H1 (cell line): ENCODE data around the gene LGALS1. TPM values are rescaled to one million over a fixed set of nuclear protein-coding genes. Genes with fewer than 3 reads are reported as not detected.

Experiments used
- CTCF ChIA-PET: fragments of 300-600 bp; sonication (Branson Sonifier 250); formaldehyde crosslinking; loops from one replicate; lab custom pipeline; 2021; ENCODE audit not compliant: partially characterized antibody; lab: Charles Lee
- POLR2A ChIA-PET: fragments of 300-600 bp; sonication (Branson Sonifier 250); formaldehyde crosslinking; loops from one replicate; lab custom pipeline; 2021; ENCODE audit warnings: inconsistent platforms; ENCODE audit not compliant: partially characterized antibody; lab: Charles Lee
- DNase-seq, 2 experiments: peaks; one replicate each; pipeline versions ENCODE4 v3.0.0 to v3.0.0-alpha.2; 2010 to 2022; ENCODE audit warnings: low spot score in 2 of 2, low read depth in 1 of 2, mixed read lengths in 1 of 2
- FAIRE-seq: peaks from 2 replicates; lab custom pipeline; 2011; peaks lifted over from hg19 to GRCh38; lab: Jason Lieb, UNC
- H2AFZ ChIP-seq: 2 replicates; pipeline ENCODE4 v1.8.1; 2012; ENCODE audit warnings: low read length, inconsistent platforms
- H2AK5ac ChIP-seq: 2 replicates; pipeline ENCODE4 v1.6.1; 2013; ENCODE audit warnings: low read depth, low read length
- H2BK120ac ChIP-seq: replicated peaks from 2 replicates; pipeline ENCODE3; 2013; ENCODE audit warnings: low read depth, low read length, inconsistent platforms
- H2BK12ac ChIP-seq: 2 replicates; pipeline ENCODE4 v1.6.1; 2013; ENCODE audit warnings: low read depth, low read length
- H2BK15ac ChIP-seq: 2 replicates; pipeline ENCODE4 v1.6.1; 2013; ENCODE audit warnings: low read length
- H2BK20ac ChIP-seq: 2 replicates; pipeline ENCODE4 v1.6.1; 2013; ENCODE audit warnings: low read length
- H2BK5ac ChIP-seq: 2 replicates; pipeline ENCODE4 v1.6.1; 2013; ENCODE audit warnings: low read depth, low read length
- H3K14ac ChIP-seq: 2 replicates; pipeline ENCODE4 v1.6.1; 2013; ENCODE audit warnings: inconsistent platforms; ENCODE audit not compliant: insufficient read length
- H3K18ac ChIP-seq: 2 replicates; pipeline ENCODE4 v1.6.1; 2013; ENCODE audit warnings: low read length; ENCODE audit errors: extremely low read depth
- H3K23ac ChIP-seq: 2 replicates; pipeline ENCODE4 v1.6.1; 2013; ENCODE audit warnings: inconsistent platforms; ENCODE audit not compliant: insufficient read length
- H3K23me2 ChIP-seq: 2 replicates; pipeline ENCODE4 v1.6.1; 2013; ENCODE audit warnings: low read depth, low read length
- H3K27ac ChIP-seq: 2 replicates; pipeline ENCODE4 v1.6.1; 2011; ENCODE audit warnings: low read depth, low read length, inconsistent platforms
- H3K27me3 ChIP-seq, 4 experiments: replicated peaks in 1 of 4; 1 replicate in 1 of 4; 2 replicates in 3 of 4; pipeline versions ENCODE4 v1.6.1 to v1.8.1; 2011 to 2013; ENCODE audit warnings: low read length in 3 of 4, mild to moderate bottlenecking in 3 of 4, inconsistent platforms in 2 of 4, mixed read lengths in 2 of 4, moderate library complexity in 1 of 4; ENCODE audit not compliant: control insufficient read depth in 3 of 4, insufficient read depth in 3 of 4; ENCODE audit errors: extremely low read depth in 1 of 4
- H3K36me3 ChIP-seq, 4 experiments: 2 replicates each; pipeline versions ENCODE4 v1.6.1 to v1.8.1; 2011 to 2013; ENCODE audit warnings: mild to moderate bottlenecking in 4 of 4, low read length in 3 of 4, moderate library complexity in 2 of 4, control low read depth in 1 of 4, inconsistent platforms in 1 of 4; ENCODE audit not compliant: insufficient read depth in 4 of 4, control insufficient read depth in 2 of 4
- H3K4ac ChIP-seq: replicated peaks from 2 replicates; pipeline ENCODE3; 2013; ENCODE audit warnings: low read length, low read depth, mixed read lengths, inconsistent platforms; ENCODE audit not compliant: insufficient read length
- H3K4me1 ChIP-seq, 4 experiments: replicated peaks in 1 of 4; 1 replicate in 1 of 4; 2 replicates in 3 of 4; pipeline versions ENCODE4 v1.6.1 to v1.8.1; 2011 to 2013; ENCODE audit warnings: low read length in 3 of 4, inconsistent platforms in 2 of 4, mixed read lengths in 1 of 4; ENCODE audit not compliant: insufficient read depth in 4 of 4, control insufficient read depth in 3 of 4
- H3K4me2 ChIP-seq, 2 experiments: 2 replicates each; pipeline versions ENCODE4 v1.6.1 to v1.8.1; 2011 to 2013; ENCODE audit warnings: low read depth in 2 of 2, low read length in 2 of 2, control low read depth in 1 of 2, inconsistent platforms in 1 of 2, mild to moderate bottlenecking in 1 of 2; ENCODE audit not compliant: insufficient read depth in 1 of 2
- H3K4me3 ChIP-seq, 4 experiments: fragments of 200-600, 300-600 bp in 1 of 4; sonication (generic), shearing (Covaris generic), sonication (Bioruptor Twin) in 1 of 4; 2 replicates each; pipeline versions ENCODE4 v1.5.1 to v1.8.1; 2011 to 2016; ENCODE audit warnings: low read length in 4 of 4, low read depth in 3 of 4, control low read depth in 2 of 4, inconsistent platforms in 2 of 4, mild to moderate bottlenecking in 2 of 4, mixed read lengths in 1 of 4, moderate library complexity in 1 of 4; ENCODE audit not compliant: insufficient read depth in 2 of 4; ENCODE audit errors: extremely low read depth in 1 of 4
- H3K56ac ChIP-seq: replicated peaks from 2 replicates; pipeline ENCODE3; 2013; ENCODE audit warnings: low read depth, mild to moderate bottlenecking, mixed read lengths, low read length, inconsistent platforms; ENCODE audit not compliant: insufficient read length
- H3K79me1 ChIP-seq: 2 replicates; pipeline ENCODE4 v1.6.1; 2013; ENCODE audit warnings: low read depth, low read length, control low read depth
- H3K79me2 ChIP-seq, 2 experiments: 2 replicates each; pipeline versions ENCODE4 v1.6.1 to v1.8.1; 2012 to 2013; ENCODE audit warnings: low read length in 2 of 2, mild to moderate bottlenecking in 2 of 2, inconsistent platforms in 1 of 2; ENCODE audit not compliant: insufficient read depth in 2 of 2, control insufficient read depth in 1 of 2
- H3K9ac ChIP-seq, 4 experiments: replicated peaks in 1 of 4; 1 replicate in 1 of 4; 2 replicates in 3 of 4; pipeline versions ENCODE4 v1.6.1 to v1.8.1; 2011 to 2013; ENCODE audit warnings: low read depth in 3 of 4, low read length in 3 of 4, control low read depth in 2 of 4, mild to moderate bottlenecking in 2 of 4, moderate library complexity in 2 of 4, inconsistent platforms in 1 of 4; ENCODE audit errors: extremely low read depth in 1 of 4
- H3K9me3 ChIP-seq, 2 experiments: 2 replicates each; pipeline versions ENCODE4 v1.6.1 to v1.8.1; 2012 to 2013; ENCODE audit warnings: mild to moderate bottlenecking in 2 of 2, moderate library complexity in 2 of 2, control low read depth in 1 of 2, inconsistent platforms in 1 of 2, low read depth in 1 of 2, low read length in 1 of 2, mixed read lengths in 1 of 2; ENCODE audit not compliant: insufficient read depth in 2 of 2
- H4K20me1 ChIP-seq, 2 experiments: replicated peaks in 1 of 2; 2 replicates each; pipeline versions ENCODE3 to v1.8.1; 2011 to 2013; ENCODE audit warnings: inconsistent platforms in 2 of 2, low read length in 2 of 2, mild to moderate bottlenecking in 1 of 2; ENCODE audit not compliant: insufficient read depth in 2 of 2, control insufficient read depth in 1 of 2
- H4K5ac ChIP-seq: 2 replicates; pipeline ENCODE4 v1.6.1; 2013; ENCODE audit warnings: low read length, low read depth, mixed read lengths, inconsistent platforms; ENCODE audit not compliant: insufficient read length
- H4K8ac ChIP-seq: 2 replicates; pipeline ENCODE4 v1.8.0; 2013; ENCODE audit warnings: mild to moderate bottlenecking, moderate library complexity, low read length, inconsistent platforms; ENCODE audit not compliant: insufficient read depth; ENCODE audit errors: extremely low read depth
- H4K91ac ChIP-seq: replicated peaks from 2 replicates; pipeline ENCODE3; 2013; ENCODE audit warnings: low read length, mixed read lengths, inconsistent platforms; ENCODE audit not compliant: insufficient read length
- CBX5 ChIP-seq: fragments of 300-800, 300-1000 bp; sonication (generic); IDR thresholded peaks from 2 replicates; pipeline ENCODE4 v1.7.1; 2016; ENCODE audit warnings: antibody characterized with exemption, low read length, low read depth
- KDM1A ChIP-seq: fragments of 200-600, 300-600 bp; sonication (generic); IDR thresholded peaks from 2 replicates; pipeline ENCODE4 v1.7.1; 2016; ENCODE audit warnings: mild to moderate bottlenecking, low read length, borderline replicate concordance
- POU5F1 ChIP-seq: IDR thresholded peaks from 2 replicates; pipeline ENCODE4 v1.6.1; 2011; ENCODE audit warnings: low read depth, mild to moderate bottlenecking, low read length, moderate library complexity
- SUZ12 ChIP-seq: fragments of 200-600 bp; sonication (generic); IDR thresholded peaks from 2 replicates; pipeline ENCODE4 v1.6.1; 2012; ENCODE audit warnings: mild to moderate bottlenecking, inconsistent platforms, low read length, moderate library complexity, mixed read lengths
- YY1 ChIP-seq: IDR thresholded peaks from 2 replicates; pipeline ENCODE4 v1.6.1; 2011; ENCODE audit warnings: low read depth, mild to moderate bottlenecking, low read length
- WGBS, 2 experiments: shearing (Covaris generic) in 1 of 2; methylation state at CpG; one replicate each; pipeline versions ENCODE4 v1.1.6 to v1.1.7; 2013 to 2015; ENCODE audit warnings: low lambda C conversion rate in 2 of 2, mixed read lengths in 2 of 2, inconsistent platforms in 1 of 2, low coverage in 1 of 2, missing lambda C conversion rate in 1 of 2; ENCODE audit not compliant: insufficient replicate concordance in 2 of 2, insufficient coverage in 1 of 2, insufficient read length in 1 of 2; ENCODE audit errors: extremely low coverage in 1 of 2, missing lambda C conversion rate in 1 of 2; 5-methylcytosine and 5-hydroxymethylcytosine counted together
- polyA plus RNA-seq, 7 experiments: library from polyadenylated mRNA; depleted of rRNA in 3 of 7; stranded (reverse) in 5 of 7; unstranded in 2 of 7; fragments of >200 nt in 5 of 7; fragments of 200-250 nt in 2 of 7; gene quantifications; 1 replicate in 5 of 7; 2 replicates in 1 of 7; 4 replicates in 1 of 7; pipeline versions ENCODE4 v1.2.1 to v1.2.3, GENCODE V29; 2011 to 2013; ENCODE audit warnings: missing spikeins in 2 of 7, mixed read lengths in 2 of 7
- total RNA-seq: library from RNA; stranded (reverse); fragmentation: NEBNext Ultra II Directional; extraction: Animal tissue kit (Norgen Biotek cat#: 25700); gene quantifications from 2 replicates; pipeline ENCODE4 v1.2.1, GENCODE V29; 2021
- TF ChIP-seq, protein P1 (sequence below): IDR thresholded peaks from 2 replicates; pipeline ENCODE4 v1.6.1; 2011; ENCODE audit warnings: low read length, improper control_type of control experiment
- TF ChIP-seq, protein P2 (sequence below): IDR thresholded peaks from 2 replicates; pipeline ENCODE4 v1.6.1; 2012; ENCODE audit warnings: low read length, inconsistent platforms

Gene LGALS1
- total and polyA plus RNA-seq, 2 of the 8 experiments (the other 6 are each of a cell fraction or from before 2014, with no cell fraction given): 12.0 to 92.4 TPM

DNA sequence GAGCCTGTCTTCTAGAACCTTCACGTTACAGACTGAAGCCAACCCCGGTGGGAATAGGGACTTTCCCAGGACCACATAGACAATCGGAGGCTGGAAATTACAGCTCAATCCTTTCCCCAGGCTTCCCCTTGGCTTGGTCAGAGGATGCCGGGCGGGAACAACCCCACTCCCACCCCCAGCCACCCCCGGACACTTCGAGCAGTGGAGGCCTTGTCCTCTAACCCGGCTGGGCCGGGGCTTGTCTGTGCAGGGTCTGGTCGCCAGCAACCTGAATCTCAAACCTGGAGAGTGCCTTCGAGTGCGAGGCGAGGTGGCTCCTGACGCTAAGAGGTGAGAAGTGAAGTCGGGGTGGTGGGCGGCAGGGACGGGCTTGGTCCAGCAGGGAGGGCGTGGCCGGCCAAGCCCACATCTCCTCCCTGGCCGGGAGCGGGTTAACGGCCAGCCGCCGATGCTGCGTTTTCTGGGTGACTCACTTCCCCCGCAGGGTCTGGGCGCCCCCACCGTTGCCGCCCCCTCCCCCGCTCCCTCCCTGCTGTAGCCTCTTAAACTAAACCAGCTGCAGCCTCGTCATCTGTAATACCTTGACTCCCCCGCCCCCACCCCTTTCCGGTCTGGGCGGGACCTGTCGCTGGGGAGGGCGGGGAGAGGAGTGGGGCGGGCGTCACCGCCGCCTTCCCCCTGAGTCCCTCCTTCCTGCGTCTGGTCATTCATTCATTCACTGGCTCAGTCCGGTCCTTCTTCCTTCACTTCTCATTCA, 1.5 kb downstream of the LGALS1 start:
- DNase-seq: peak; percentile 78 to 87
- no peak overlapping the region for H3K56ac ChIP-seq
- FAIRE-seq: no peak
- no peaks in the 10 kb centered on the region for H3K79me1 ChIP-seq
- peak overlapping the region; percentile 28 to 63 (median 36) for H3K4me3 ChIP-seq
- H4K8ac ChIP-seq: no peak overlapping the region
- peaks cover 0 to 2% of the 10 kb centered on the region in 2 experiments for H4K20me1 ChIP-seq
- H2BK15ac ChIP-seq: peak overlapping the region; percentile 61; the same call in 1 of the 2 replicates
- H3K27me3 ChIP-seq: peaks cover 0 to 2% (median 0%) of the 10 kb centered on the region in 4 experiments; a peak in 1 of 7 replicates
- 0 out of 2 replicates have a peak overlapping the region, but pooled peaks have one; percentile 63 for H2AFZ ChIP-seq
- no peaks in the 10 kb centered on the region for H3K79me2 ChIP-seq
- peak overlapping the region; percentile 81; the same call in 1 of the 2 replicates for H2BK5ac ChIP-seq
- H3K23me2 ChIP-seq: peaks cover 2% of the 10 kb centered on the region; the same call in 1 of the 2 replicates
- peak overlapping the region; percentile 56; the same call in 1 of the 2 replicates for H3K18ac ChIP-seq
- H3K23ac ChIP-seq: no peak overlapping the region
- H2BK120ac ChIP-seq: no peak overlapping the region
- H3K4ac ChIP-seq: no peak overlapping the region
- ChIA-PET CTCF (interaction anchor here (1.2 to 16.3 kb wide), 3 partner anchors 14 to 36 kb away, joined by 3 to 261 read pairs (median 3); partner anchors contain the start of genes PDXP and SH3BP1), POLR2A (interaction anchor here (0.6 to 2.2 kb wide), 9 partner anchors 10 to 150 kb away, joined by 3 to 12 read pairs (median 4); partner anchors contain the start of genes GGA1, NOL12 and PDXP)
- H4K91ac ChIP-seq: no peak overlapping the region
- peak overlapping the region; percentile 55; the same call in 1 of the 2 replicates for H2BK12ac ChIP-seq
- no peak overlapping the region for H3K27ac ChIP-seq
- 0 out of 2 replicates have a peak overlapping the region, but pooled peaks have one; percentile 72 for H2BK20ac ChIP-seq
- peak overlapping the region; percentile 63 to 78 for H3K4me2 ChIP-seq
- no peak overlapping the region for H4K5ac ChIP-seq
- H3K4me1 ChIP-seq: peaks cover 0 to 19% (median 13%) of the 10 kb centered on the region in 4 experiments; a peak in 6 of 7 replicates
- 14% methylated on average over 20 of the region's 42 CpGs; no CpG with 5 or more reads in 1 of the 2 experiments for WGBS, 2 experiments
- H3K36me3 ChIP-seq: no peaks in the 10 kb centered on the region
- no peak overlapping the region for H3K9ac ChIP-seq
- H2AK5ac ChIP-seq: no peak overlapping the region
- no peaks in the 10 kb centered on the region for H3K9me3 ChIP-seq
- no peak overlapping the region for H3K14ac ChIP-seq
- TF ChIP-seq, protein P1, sequence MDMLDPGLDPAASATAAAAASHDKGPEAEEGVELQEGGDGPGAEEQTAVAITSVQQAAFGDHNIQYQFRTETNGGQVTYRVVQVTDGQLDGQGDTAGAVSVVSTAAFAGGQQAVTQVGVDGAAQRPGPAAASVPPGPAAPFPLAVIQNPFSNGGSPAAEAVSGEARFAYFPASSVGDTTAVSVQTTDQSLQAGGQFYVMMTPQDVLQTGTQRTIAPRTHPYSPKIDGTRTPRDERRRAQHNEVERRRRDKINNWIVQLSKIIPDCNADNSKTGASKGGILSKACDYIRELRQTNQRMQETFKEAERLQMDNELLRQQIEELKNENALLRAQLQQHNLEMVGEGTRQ: no peak
- TF ChIP-seq KDM1A: peak; percentile 34; the same call in 1 of the 2 replicates
- TF ChIP-seq, protein P2, sequence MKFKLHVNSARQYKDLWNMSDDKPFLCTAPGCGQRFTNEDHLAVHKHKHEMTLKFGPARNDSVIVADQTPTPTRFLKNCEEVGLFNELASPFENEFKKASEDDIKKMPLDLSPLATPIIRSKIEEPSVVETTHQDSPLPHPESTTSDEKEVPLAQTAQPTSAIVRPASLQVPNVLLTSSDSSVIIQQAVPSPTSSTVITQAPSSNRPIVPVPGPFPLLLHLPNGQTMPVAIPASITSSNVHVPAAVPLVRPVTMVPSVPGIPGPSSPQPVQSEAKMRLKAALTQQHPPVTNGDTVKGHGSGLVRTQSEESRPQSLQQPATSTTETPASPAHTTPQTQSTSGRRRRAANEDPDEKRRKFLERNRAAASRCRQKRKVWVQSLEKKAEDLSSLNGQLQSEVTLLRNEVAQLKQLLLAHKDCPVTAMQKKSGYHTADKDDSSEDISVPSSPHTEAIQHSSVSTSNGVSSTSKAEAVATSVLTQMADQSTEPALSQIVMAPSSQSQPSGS: no peak
- no peak for TF ChIP-seq CBX5
- TF ChIP-seq SUZ12: no peak
- TF ChIP-seq POU5F1: no peak
- TF ChIP-seq YY1: no peak
